ENCODE measurements around the gene SKIL.

GRCh38 chr3:170320461-170321121 lies 36.9 kb upstream of the SKIL start:
- TF ChIP-seq CTCF (IDR thresholded peaks at IDR 0.05; ENCODE audit: low read length) (no peak), EZH2 (IDR thresholded peaks at IDR 0.05; ENCODE audit: borderline replicate concordance, low read length) (no peak)

Data from OCI-LY1 (cell line).